K562 (cell line): ENCODE results near the gene ZSCAN12. TPM values are rescaled to one million over a fixed set of nuclear protein-coding genes. Genes with fewer than 3 reads are reported as not detected.
A peak's percentile ranks its signal among the peaks of the same experiment; 100 is the strongest.

Experiments used
- CCNT2 ChIP-seq: IDR thresholded peaks from 2 replicates; pipeline ENCODE4 v1.6.1; 2011; ENCODE audit warnings: borderline replicate concordance, low read depth, mild to moderate bottlenecking, moderate library complexity, mixed read lengths, low read length; ENCODE audit not compliant: insufficient read length; ENCODE audit errors: extremely low read depth
- CREBBP ChIP-seq: IDR thresholded peaks from one replicate; pipeline ENCODE4 v1.6.1; 2012; ENCODE audit warnings: low read depth, mild to moderate bottlenecking, control low read depth, inconsistent platforms, low read length
- ESRRB ChIP-seq: fragments of 250-450 bp; sonication (Bioruptor Pico); IDR thresholded peaks from 2 replicates; pipeline ENCODE4 v1.5.0; 2020; ENCODE audit warnings: mild to moderate bottlenecking, moderate library complexity, borderline replicate concordance
- IFI16 ChIP-seq: fragments of 250-450 bp; sonication (Bioruptor Pico); IDR thresholded peaks from 2 replicates; pipeline ENCODE4 v2.1.2; 2022; ENCODE audit warnings: mild to moderate bottlenecking, inconsistent platforms
- MAFK ChIP-seq: IDR thresholded peaks from 2 replicates; pipeline ENCODE4 v1.6.1; 2011; ENCODE audit warnings: low read length, improper control_type of control experiment
- MTA1 ChIP-seq: fragments of 450-650 bp; IDR thresholded peaks from 2 replicates; pipeline ENCODE4 v1.6.1; 2017; ENCODE audit warnings: borderline replicate concordance
- NFRKB ChIP-seq: fragments of 450-650 bp; IDR thresholded peaks from 2 replicates; pipeline ENCODE4 v1.6.1; 2016; ENCODE audit warnings: low read depth
- POLR3A ChIP-seq: IDR thresholded peaks from 2 replicates; pipeline ENCODE4 v1.6.1; 2011; ENCODE audit warnings: borderline replicate concordance, mild to moderate bottlenecking, moderate library complexity; ENCODE audit not compliant: insufficient read length, insufficient read depth; ENCODE audit errors: extremely low read depth
- SIRT6 ChIP-seq: IDR thresholded peaks from one replicate; pipeline ENCODE4 v1.6.1; 2012; ENCODE audit warnings: low read depth, mild to moderate bottlenecking, control low read depth, inconsistent platforms, low read length, moderate library complexity
- STAT5B ChIP-seq: fragments of 250-450 bp; sonication (Bioruptor Pico); IDR thresholded peaks from 2 replicates; pipeline ENCODE4 v1.8.0; 2021; ENCODE audit warnings: mild to moderate bottlenecking, inconsistent platforms
- ZNF175 ChIP-seq: fragments of 200-800 bp; sonication (Bioruptor generic); IDR thresholded peaks from 2 replicates; pipeline ENCODE4 v1.6.1; 2016; ENCODE audit warnings: low read depth, mild to moderate bottlenecking, missing genetic modification characterization, missing compliant biosample characterization
- ZNF436 ChIP-seq: fragments of 250-450, 450-650 bp; sonication (Bioruptor Pico); formaldehyde crosslinking; IDR thresholded peaks from 2 replicates; pipeline ENCODE4 v1.7.0; 2020; ENCODE audit warnings: mild to moderate bottlenecking
- ZNF445 ChIP-seq: fragments of 250-450 bp; sonication (Bioruptor Pico); IDR thresholded peaks from 2 replicates; pipeline ENCODE4 v1.4.0; 2020; ENCODE audit warnings: low read depth, mild to moderate bottlenecking, moderate library complexity
- ZNF764 ChIP-seq: fragments of 250-450 bp; sonication (Bioruptor Pico); IDR thresholded peaks from 2 replicates; pipeline ENCODE4 v1.4.0; 2020; ENCODE audit warnings: low read depth, mild to moderate bottlenecking, moderate library complexity
- polyA plus RNA-seq, 8 experiments: library from polyadenylated mRNA; depleted of rRNA in 4 of 8; stranded (reverse) in 5 of 8; unstranded in 3 of 8; fragments of >200 nt; fragmentation: Nextera tagmentation in 2 of 8; fragmentation: Illumina TruSeq in 1 of 8; extraction: Ambion mirVana in 2 of 8; extraction: Trizol in 1 of 8; gene quantifications; 2 replicates each; pipeline versions ENCODE4 v1.2.1 to v1.2.3, GENCODE V29; 2011 to 2014; ENCODE audit warnings: inconsistent platforms in 1 of 8, missing spikeins in 1 of 8
- total RNA-seq, 7 experiments: library from RNA; depleted of rRNA in 6 of 7; stranded (reverse); fragments of >200 nt in 6 of 7; fragmentation: Illumina TruSeq in 2 of 7; extraction: Trizol in 2 of 7; gene quantifications; 2 replicates each; pipeline versions ENCODE4 v1.2.1 to v1.2.3, GENCODE V29; 2011 to 2021; ENCODE audit warnings: low replicate concordance in 1 of 7
- TF ChIP-seq, protein P1 (sequence below): fragments of 250-450 bp; sonication (Bioruptor Pico); IDR thresholded peaks from 2 replicates; pipeline ENCODE4 v1.4.0; 2020; ENCODE audit warnings: mild to moderate bottlenecking, moderate library complexity, borderline replicate concordance
- TF ChIP-seq, protein P2 (sequence below), 2 experiments: fragments of 200-800 bp in 1 of 2; sonication (Bioruptor generic) in 1 of 2; sonication (generic) in 1 of 2; formaldehyde crosslinking in 1 of 2; IDR thresholded peaks in 1 of 2; conservative IDR thresholded peaks in 1 of 2; 2 replicates each; pipeline versions ENCODE4 v1.5.0 to v1.6.1; 2016 to 2020; ENCODE audit warnings: missing compliant biosample characterization in 1 of 2, missing genetic modification characterization in 1 of 2, missing genetic modification reagents in 1 of 2
- TF ChIP-seq, protein P3 (sequence below): IDR thresholded peaks from 2 replicates; pipeline ENCODE4 v1.6.1; 2012; ENCODE audit warnings: low read depth, low read length, improper control_type of control experiment, borderline replicate concordance
- TF ChIP-seq, protein P4 (sequence below), 2 experiments: IDR thresholded peaks in 1 of 2; conservative IDR thresholded peaks in 1 of 2; 2 replicates each; pipeline ENCODE4 v1.6.1; 2016; ENCODE audit warnings: low read depth in 2 of 2, mild to moderate bottlenecking in 1 of 2, missing compliant biosample characterization in 1 of 2, missing genetic modification characterization in 1 of 2, moderate library complexity in 1 of 2
- TF ChIP-seq, protein P5 (sequence below): fragments of 250-450 bp; sonication (Bioruptor Pico); IDR thresholded peaks from 2 replicates; pipeline ENCODE4 v1.9.0; 2021; ENCODE audit warnings: mild to moderate bottlenecking

Gene ZSCAN12
- total and polyA plus RNA-seq, 9 of the 15 experiments (the other 6 are each of a cell fraction or from before 2014, with no cell fraction given): 2.5 to 19.6 (median 12.5) TPM

DNA sequence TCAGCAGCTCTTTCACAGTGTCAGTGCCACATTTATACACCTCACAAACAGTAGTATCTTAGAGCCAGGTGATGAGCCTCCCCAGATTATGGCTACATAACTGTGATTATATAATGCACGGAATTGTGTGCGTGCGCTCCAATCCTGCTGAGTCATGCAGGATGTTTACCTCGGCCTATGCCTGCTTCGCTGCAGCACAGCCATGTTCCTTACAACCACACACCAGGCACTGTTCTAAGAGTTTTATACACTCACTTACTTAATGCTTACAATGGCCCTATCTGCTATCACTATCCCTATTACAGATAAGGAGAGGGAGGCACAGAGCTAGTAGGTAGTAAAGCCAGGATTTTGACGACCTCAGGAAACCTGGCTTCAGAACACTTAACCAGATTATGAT, 42.5 kb downstream of the ZSCAN12 start (continued):
- TF ChIP-seq, protein P1, sequence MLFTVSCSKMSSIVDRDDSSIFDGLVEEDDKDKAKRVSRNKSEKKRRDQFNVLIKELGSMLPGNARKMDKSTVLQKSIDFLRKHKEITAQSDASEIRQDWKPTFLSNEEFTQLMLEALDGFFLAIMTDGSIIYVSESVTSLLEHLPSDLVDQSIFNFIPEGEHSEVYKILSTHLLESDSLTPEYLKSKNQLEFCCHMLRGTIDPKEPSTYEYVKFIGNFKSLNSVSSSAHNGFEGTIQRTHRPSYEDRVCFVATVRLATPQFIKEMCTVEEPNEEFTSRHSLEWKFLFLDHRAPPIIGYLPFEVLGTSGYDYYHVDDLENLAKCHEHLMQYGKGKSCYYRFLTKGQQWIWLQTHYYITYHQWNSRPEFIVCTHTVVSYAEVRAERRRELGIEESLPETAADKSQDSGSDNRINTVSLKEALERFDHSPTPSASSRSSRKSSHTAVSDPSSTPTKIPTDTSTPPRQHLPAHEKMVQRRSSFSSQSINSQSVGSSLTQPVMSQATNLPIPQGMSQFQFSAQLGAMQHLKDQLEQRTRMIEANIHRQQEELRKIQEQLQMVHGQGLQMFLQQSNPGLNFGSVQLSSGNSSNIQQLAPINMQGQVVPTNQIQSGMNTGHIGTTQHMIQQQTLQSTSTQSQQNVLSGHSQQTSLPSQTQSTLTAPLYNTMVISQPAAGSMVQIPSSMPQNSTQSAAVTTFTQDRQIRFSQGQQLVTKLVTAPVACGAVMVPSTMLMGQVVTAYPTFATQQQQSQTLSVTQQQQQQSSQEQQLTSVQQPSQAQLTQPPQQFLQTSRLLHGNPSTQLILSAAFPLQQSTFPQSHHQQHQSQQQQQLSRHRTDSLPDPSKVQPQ: no peak
- TF ChIP-seq ZNF445 (CRISPR knock-in tag): no peak
- TF ChIP-seq ZNF175 (CRISPR knock-in tag): no peak
- no peak for TF ChIP-seq ZNF436 (CRISPR knock-in tag)
- no peak for TF ChIP-seq IFI16 (CRISPR knock-in tag)
- no peak for TF ChIP-seq POLR3A
- TF ChIP-seq NFRKB: no peak
- TF ChIP-seq, protein P2, sequence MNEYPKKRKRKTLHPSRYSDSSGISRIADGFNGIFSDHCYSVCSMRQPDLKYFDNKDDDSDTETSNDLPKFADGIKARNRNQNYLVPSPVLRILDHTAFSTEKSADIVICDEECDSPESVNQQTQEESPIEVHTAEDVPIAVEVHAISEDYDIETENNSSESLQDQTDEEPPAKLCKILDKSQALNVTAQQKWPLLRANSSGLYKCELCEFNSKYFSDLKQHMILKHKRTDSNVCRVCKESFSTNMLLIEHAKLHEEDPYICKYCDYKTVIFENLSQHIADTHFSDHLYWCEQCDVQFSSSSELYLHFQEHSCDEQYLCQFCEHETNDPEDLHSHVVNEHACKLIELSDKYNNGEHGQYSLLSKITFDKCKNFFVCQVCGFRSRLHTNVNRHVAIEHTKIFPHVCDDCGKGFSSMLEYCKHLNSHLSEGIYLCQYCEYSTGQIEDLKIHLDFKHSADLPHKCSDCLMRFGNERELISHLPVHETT (CRISPR knock-in tag; conservative IDR thresholded peaks at IDR 0.05 in 1 of 2, IDR thresholded peaks at IDR 0.05 in 1 of 2): peak in 1 of 2 experiments; percentile 64; a peak in 2 of 4 replicates
- no peak for TF ChIP-seq CREBBP
- TF ChIP-seq, protein P3, sequence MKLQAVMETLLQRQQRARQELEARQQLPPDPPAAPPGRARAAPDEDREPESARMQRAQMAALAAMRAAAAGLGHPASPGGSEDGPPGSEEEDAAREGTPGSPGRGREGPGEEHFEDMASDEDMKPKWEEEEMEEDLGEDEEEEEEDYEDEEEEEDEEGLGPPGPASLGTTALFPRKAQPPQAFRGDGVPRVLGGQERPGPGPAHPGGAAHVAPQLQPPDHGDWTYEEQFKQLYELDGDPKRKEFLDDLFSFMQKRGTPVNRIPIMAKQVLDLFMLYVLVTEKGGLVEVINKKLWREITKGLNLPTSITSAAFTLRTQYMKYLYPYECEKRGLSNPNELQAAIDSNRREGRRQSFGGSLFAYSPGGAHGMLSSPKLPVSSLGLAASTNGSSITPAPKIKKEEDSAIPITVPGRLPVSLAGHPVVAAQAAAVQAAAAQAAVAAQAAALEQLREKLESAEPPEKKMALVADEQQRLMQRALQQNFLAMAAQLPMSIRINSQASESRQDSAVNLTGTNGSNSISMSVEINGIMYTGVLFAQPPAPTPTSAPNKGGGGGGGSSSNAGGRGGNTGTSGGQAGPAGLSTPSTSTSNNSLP: no peak
- no peak for TF ChIP-seq ZNF764 (CRISPR knock-in tag)
- TF ChIP-seq CCNT2: no peak
- TF ChIP-seq SIRT6: no peak
- TF ChIP-seq STAT5B (CRISPR knock-in tag): no peak
- TF ChIP-seq, protein P4, sequence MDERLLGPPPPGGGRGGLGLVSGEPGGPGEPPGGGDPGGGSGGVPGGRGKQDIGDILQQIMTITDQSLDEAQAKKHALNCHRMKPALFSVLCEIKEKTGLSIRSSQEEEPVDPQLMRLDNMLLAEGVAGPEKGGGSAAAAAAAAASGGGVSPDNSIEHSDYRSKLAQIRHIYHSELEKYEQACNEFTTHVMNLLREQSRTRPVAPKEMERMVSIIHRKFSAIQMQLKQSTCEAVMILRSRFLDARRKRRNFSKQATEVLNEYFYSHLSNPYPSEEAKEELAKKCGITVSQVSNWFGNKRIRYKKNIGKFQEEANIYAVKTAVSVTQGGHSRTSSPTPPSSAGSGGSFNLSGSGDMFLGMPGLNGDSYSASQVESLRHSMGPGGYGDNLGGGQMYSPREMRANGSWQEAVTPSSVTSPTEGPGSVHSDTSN (CRISPR knock-in tag; IDR thresholded peaks at IDR 0.05; ENCODE audit: low read depth): no peak
- TF ChIP-seq, protein P4 (tag; conservative IDR thresholded peaks at IDR 0.05; ENCODE audit: low read depth): no peak; the same call in 1 of the 2 replicates
- TF ChIP-seq MTA1: no peak
- TF ChIP-seq ESRRB (CRISPR knock-in tag): no peak
- peak; percentile 73 for TF ChIP-seq MAFK
- TF ChIP-seq, protein P5, sequence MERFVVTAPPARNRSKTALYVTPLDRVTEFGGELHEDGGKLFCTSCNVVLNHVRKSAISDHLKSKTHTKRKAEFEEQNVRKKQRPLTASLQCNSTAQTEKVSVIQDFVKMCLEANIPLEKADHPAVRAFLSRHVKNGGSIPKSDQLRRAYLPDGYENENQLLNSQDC (CRISPR knock-in tag): no peak
